Endometrium (tissue), 2 donors: ENCODE data around the gene CFTR.

Experiments used
- FAIRE-seq: peaks from 2 replicates; lab custom pipeline; 2012; peaks lifted over from hg19 to GRCh38; lab: Jason Lieb, UNC
- donor health status: control.
- donor health status: control.

The CFTR gene

GRCh38 chr7:117652943-117653680, 173.3 kb downstream of the CFTR start:
- no peak for FAIRE-seq

GRCh38 chr7:117654780-117655179, 175.0 kb downstream of the CFTR start:
- FAIRE-seq = no peak

GRCh38 chr7:117656806-117657205, 177.0 kb downstream of the CFTR start:
- FAIRE-seq = no peak

GRCh38 chr7:117659531-117660011, 179.7 kb downstream of the CFTR start:
- FAIRE-seq = no peak

- no peak for FAIRE-seq
Observed at GRCh38 chr7:117661328-117661727, 181.5 kb downstream of the CFTR start.

- no peak for FAIRE-seq
Observed at GRCh38 chr7:117664047-117664446, 184.2 kb downstream of the CFTR start.

GRCh38 chr7:117665368-117665767, 185.5 kb downstream of the CFTR start:
- FAIRE-seq = no peak

- FAIRE-seq = no peak
Observed at GRCh38 chr7:117666031-117666430, 186.2 kb downstream of the CFTR start.

GRCh38 chr7:117666689-117667088, 186.9 kb downstream of the CFTR start:
- FAIRE-seq = no peak

- no peak for FAIRE-seq
Observed at GRCh38 chr7:117667456-117667855, 187.6 kb downstream of the CFTR start.

GRCh38 chr7:117669818-117670217, 190.0 kb downstream of the CFTR start:
- FAIRE-seq = no peak

- no peak for FAIRE-seq
Observed at GRCh38 chr7:117672453-117672852, 192.6 kb downstream of the CFTR start.

- no peak for FAIRE-seq
Observed at GRCh38 chr7:117673367-117673766, 193.5 kb downstream of the CFTR start.

- no peak for FAIRE-seq
Observed at GRCh38 chr7:117673839-117674238, 194.0 kb downstream of the CFTR start.

GRCh38 chr7:117674617-117675016, 194.8 kb downstream of the CFTR start:
- FAIRE-seq = no peak

- no peak for FAIRE-seq
Observed at GRCh38 chr7:117675497-117676435, 195.9 kb downstream of the CFTR start.

- no peak for FAIRE-seq
Observed at GRCh38 chr7:117679120-117679519, 199.3 kb downstream of the CFTR start.

GRCh38 chr7:117682681-117683385, 203.0 kb downstream of the CFTR start:
- FAIRE-seq = no peak

GRCh38 chr7:117683430-117684175, 203.8 kb downstream of the CFTR start:
- FAIRE-seq = no peak

- FAIRE-seq = no peak
Observed at GRCh38 chr7:117685795-117686194, 206.0 kb downstream of the CFTR start.

- FAIRE-seq = no peak
Observed at GRCh38 chr7:117686311-117686935, 206.6 kb downstream of the CFTR start.
